SU-DHL-6 (cell line): ENCODE measurements around the gene OR6S1.

Experiments used
- H2AFZ ChIP-seq: fragments of 200-600 bp; sonication (generic); 2 replicates; pipeline ENCODE4 v1.6.1; 2014; ENCODE audit warnings: low read depth, mild to moderate bottlenecking, moderate library complexity, mixed read lengths, antibody characterized with exemption, low read length; ENCODE audit not compliant: severe bottlenecking
- H3F3A ChIP-seq: fragments of 200-600 bp; shearing (Covaris generic); 2 replicates; pipeline ENCODE4 v1.6.0; 2016; ENCODE audit warnings: antibody characterized with exemption, mild to moderate bottlenecking; ENCODE audit not compliant: insufficient read depth
- H3K27ac ChIP-seq: fragments of 200-600 bp; sonication (generic); 2 replicates; pipeline ENCODE4 v1.5.1; 2016; ENCODE audit warnings: low read depth, mild to moderate bottlenecking, low read length, moderate library complexity, mixed read lengths
- H3K27me3 ChIP-seq: fragments of 200-600 bp; sonication (generic), shearing (Covaris generic); 2 replicates; pipeline ENCODE4 v1.6.0; 2014; ENCODE audit warnings: mild to moderate bottlenecking, low read length
- H3K36me3 ChIP-seq: fragments of 200-600 bp; sonication (generic); 2 replicates; pipeline ENCODE4 v1.6.1; 2014; ENCODE audit warnings: mild to moderate bottlenecking, low read length, mixed read lengths
- H3K4me2 ChIP-seq: fragments of 300-600, 200-600 bp; shearing (Covaris generic), sonication (generic); 2 replicates; pipeline ENCODE4 v1.6.0; 2014; ENCODE audit warnings: low read length, low read depth, mild to moderate bottlenecking; ENCODE audit not compliant: poor library complexity, severe bottlenecking
- H3K4me3 ChIP-seq: fragments of 200-600 bp; sonication (generic); 2 replicates; pipeline ENCODE4 v1.5.1; 2014; ENCODE audit warnings: antibody characterized with exemption, low read length, mild to moderate bottlenecking, mixed read lengths; ENCODE audit not compliant: insufficient read depth, poor library complexity, severe bottlenecking
- H3K79me2 ChIP-seq: fragments of 200-600 bp; sonication (generic); 2 replicates; pipeline ENCODE4 v1.6.1; 2014; ENCODE audit warnings: mild to moderate bottlenecking, low read length, moderate library complexity; ENCODE audit not compliant: insufficient read depth
- H3K9ac ChIP-seq: fragments of 200-600 bp; sonication (generic); 2 replicates; pipeline ENCODE4 v1.7.0; 2014; ENCODE audit warnings: mild to moderate bottlenecking, low read length
- H3K9me2 ChIP-seq: fragments of 200-600 bp; sonication (generic); replicated peaks from 2 replicates; pipeline ENCODE4 v1.6.1; 2014; ENCODE audit warnings: low read length; ENCODE audit not compliant: insufficient read depth
- H3K9me3 ChIP-seq: fragments of 200-600 bp; sonication (generic); 2 replicates; pipeline ENCODE4 v1.6.1; 2014; ENCODE audit warnings: low read length, mixed read lengths; ENCODE audit not compliant: insufficient read depth
- H4K20me1 ChIP-seq: fragments of 200-600 bp; sonication (generic); 2 replicates; pipeline ENCODE4 v1.6.1; 2014; ENCODE audit warnings: low read depth, mild to moderate bottlenecking, antibody characterized with exemption, low read length, moderate library complexity, mixed read lengths
- CTCF ChIP-seq: fragments of 200-600 bp; sonication (generic); IDR thresholded peaks from one replicate; pipeline ENCODE4 v1.5.1; 2017; ENCODE audit warnings: antibody characterized with exemption, mild to moderate bottlenecking, low read length, moderate library complexity; ENCODE audit not compliant: insufficient read depth, poor library complexity, severe bottlenecking
- EZH2phosphoT487 ChIP-seq: fragments of 200-600 bp; sonication (generic), shearing (Covaris generic); conservative IDR thresholded peaks from 2 replicates; pipeline ENCODE4 v1.6.1; 2018; ENCODE audit warnings: mild to moderate bottlenecking, antibody characterized with exemption, low read length, moderate library complexity, mixed read lengths

OR6S1 gene

GRCh38 chr14:20609215-20610001, 32.1 kb downstream of the OR6S1 start:
- no peak overlapping the region for H3K27ac ChIP-seq

GRCh38 chr14:20608383-20609110, 32.9 kb downstream of the OR6S1 start:
- Histone ChIP-seq H3K9me2 (no peaks in the 10 kb centered on the region), H4K20me1 (no peaks in the 10 kb centered on the region), H3K9ac (no peak overlapping the region), H3K27me3 (no peaks in the 10 kb centered on the region), H3K27ac (no peak overlapping the region), H2AFZ (no peak overlapping the region), H3K9me3 (no peaks in the 10 kb centered on the region), H3K79me2 (no peaks in the 10 kb centered on the region), H3K4me2 (peak overlapping the region; percentile 69), H3F3A (peaks cover 15% of the 10 kb centered on the region; the same call in 1 of the 2 replicates), H3K4me3 (no peak overlapping the region), H3K36me3 (no peaks in the 10 kb centered on the region)
- TF ChIP-seq CTCF (no peak), EZH2phosphoT487 (no peak)

More at GRCh38 chr14:20609215-20610001, 32.1 kb downstream of the OR6S1 start:
- peaks cover 23% of the 10 kb centered on the region; the same call in 1 of the 2 replicates for H3F3A ChIP-seq
- H2AFZ ChIP-seq: peak overlapping the region; percentile 92
- no peaks in the 10 kb centered on the region for H3K79me2 ChIP-seq
- no peaks in the 10 kb centered on the region for H3K27me3 ChIP-seq
- H3K4me2 ChIP-seq: peak overlapping the region; percentile 69
- H3K9me2 ChIP-seq: no peaks in the 10 kb centered on the region
- no peaks in the 10 kb centered on the region for H4K20me1 ChIP-seq
- H3K36me3 ChIP-seq: no peaks in the 10 kb centered on the region
- peak overlapping the region; percentile 56 for H3K9ac ChIP-seq
- peak; percentile 90 for TF ChIP-seq CTCF
- TF ChIP-seq EZH2phosphoT487: no peak
- H3K9me3 ChIP-seq: no peaks in the 10 kb centered on the region
- peak overlapping the region; percentile 76 for H3K4me3 ChIP-seq

GRCh38 chr14:20607617-20608016, 33.9 kb downstream of the OR6S1 start:
- H3K79me2 ChIP-seq: no peaks in the 10 kb centered on the region
- TF ChIP-seq EZH2phosphoT487 (no peak), CTCF (no peak)
- H3K36me3 ChIP-seq: no peaks in the 10 kb centered on the region
- H3K9me2 ChIP-seq: no peaks in the 10 kb centered on the region
- no peaks in the 10 kb centered on the region for H3K9me3 ChIP-seq
- H2AFZ ChIP-seq: no peak overlapping the region
- H3K9ac ChIP-seq: no peak overlapping the region
- H3K4me3 ChIP-seq: no peak overlapping the region
- no peak overlapping the region for H3K27ac ChIP-seq
- H4K20me1 ChIP-seq: no peaks in the 10 kb centered on the region
- H3F3A ChIP-seq: peaks cover 8% of the 10 kb centered on the region; the same call in 1 of the 2 replicates
- H3K27me3 ChIP-seq: no peaks in the 10 kb centered on the region
- no peak overlapping the region for H3K4me2 ChIP-seq
